HepG2 (cell line): ENCODE results near the gene SHISA5. TPM values are rescaled to one million over a fixed set of nuclear protein-coding genes. Genes with fewer than 3 reads are reported as not detected.

Experiments used
- ATAC-seq: fragments of 200-7000 bp; cut with Tn5 transposase; 3 replicates; pipeline ENCODE4 v1.9.1; 2020; ENCODE audit warnings: mild to moderate bottlenecking, moderate library complexity
- BruUV-seq: library from RNA; stranded (reverse); fragments of 400-500 nt; replicated peaks from 2 replicates; lab custom pipeline; 2021; lab: Mats Ljungman, UMichigan
- CTCF ChIA-PET: fragments of 300-600 bp; formaldehyde crosslinking; extraction: SDS; loops from one replicate; lab custom pipeline; 2021; ENCODE audit warnings: low total read pairs, inconsistent platforms, low intra/inter-chr PET ratio; lab: Yijun Ruan, JAX
- POLR2A ChIA-PET: fragments of 350-600 bp; sonication (Branson Sonifier 250); formaldehyde crosslinking; loops from one replicate; lab custom pipeline; 2020; ENCODE audit warnings: antibody characterized with exemption, inconsistent platforms; lab: Yijun Ruan, JAX
- DNase-seq: peaks from one replicate; pipeline ENCODE4 v3.0.0-alpha.2; 2015; ENCODE audit warnings: low spot score
- FAIRE-seq: peaks from 3 replicates; lab custom pipeline; 2011; peaks lifted over from hg19 to GRCh38; lab: Jason Lieb, UNC
- H2AFZ ChIP-seq: one replicate; pipeline ENCODE4 v1.6.1; 2011; ENCODE audit warnings: low read length, inconsistent platforms
- H3K27ac ChIP-seq: fragments of 300-600 bp; 3 replicates; pipeline ENCODE4 v1.8.0; 2011; ENCODE audit warnings: mixed run types, mild to moderate bottlenecking, mixed read lengths, low read length, inconsistent platforms; ENCODE audit not compliant: insufficient read depth; ENCODE audit errors: extremely low read length
- H3K27me3 ChIP-seq, 2 experiments: fragments of 200-600 bp in 1 of 2; 2 replicates in 1 of 2; 3 replicates in 1 of 2; pipeline versions ENCODE4 v1.6.0 to v1.8.0; 2011; ENCODE audit warnings: low read length in 2 of 2, mild to moderate bottlenecking in 2 of 2, moderate library complexity in 2 of 2, inconsistent platforms in 1 of 2; ENCODE audit not compliant: insufficient read depth in 2 of 2, control insufficient read depth in 1 of 2
- H3K36me3 ChIP-seq, 2 experiments: fragments of 200-600 bp in 1 of 2; replicated peaks in 1 of 2; 2 replicates in 1 of 2; 3 replicates in 1 of 2; pipeline versions ENCODE4 v1.5.1 to v1.8.0; 2011; ENCODE audit warnings: low read length in 2 of 2, inconsistent platforms in 1 of 2; ENCODE audit not compliant: insufficient read depth in 2 of 2, control insufficient read depth in 1 of 2
- H3K4me1 ChIP-seq: 2 replicates; pipeline ENCODE4 v1.5.1; 2012; ENCODE audit warnings: low read length, inconsistent platforms; ENCODE audit not compliant: insufficient read depth
- H3K4me2 ChIP-seq: 2 replicates; pipeline ENCODE4 v1.6.0; 2011; ENCODE audit warnings: low read depth, low read length, inconsistent platforms
- H3K4me3 ChIP-seq, 3 experiments: fragments of 200-600 bp in 1 of 3; sonication (generic), shearing (Covaris generic) in 1 of 3; replicated peaks in 1 of 3; 2 replicates each; pipeline ENCODE4 v1.5.1; 2011 to 2016; ENCODE audit warnings: low read length in 3 of 3, inconsistent platforms in 2 of 3, low read depth in 2 of 3, mild to moderate bottlenecking in 2 of 3, control low read depth in 1 of 3, mixed read lengths in 1 of 3; ENCODE audit not compliant: insufficient read depth in 1 of 3
- H3K79me2 ChIP-seq: one replicate; pipeline ENCODE4 v1.6.1; 2011; ENCODE audit warnings: low read length, inconsistent platforms; ENCODE audit not compliant: insufficient read depth
- H3K9ac ChIP-seq: 2 replicates; pipeline ENCODE4 v1.6.0; 2011; ENCODE audit warnings: mild to moderate bottlenecking, low read depth, low read length, inconsistent platforms; ENCODE audit not compliant: insufficient read depth
- H3K9me3 ChIP-seq: 2 replicates; pipeline ENCODE4 v1.5.1; 2012; ENCODE audit warnings: mild to moderate bottlenecking, low read length
- H4K20me1 ChIP-seq: 2 replicates; pipeline ENCODE4 v1.6.0; 2011; ENCODE audit warnings: inconsistent platforms, mild to moderate bottlenecking, low read length, moderate library complexity; ENCODE audit not compliant: insufficient read depth
- ARNT2 ChIP-seq: sonication (generic); formaldehyde crosslinking; IDR thresholded peaks from 2 replicates; pipeline ENCODE4 v1.8.0; 2022; ENCODE audit warnings: mild to moderate bottlenecking, low read depth, missing genetic modification reagents, moderate library complexity
- BRF2 ChIP-seq: sonication (generic); formaldehyde crosslinking; IDR thresholded peaks from 2 replicates; pipeline ENCODE4 v1.8.1; 2022; ENCODE audit warnings: mild to moderate bottlenecking, missing genetic modification reagents
- FOXK2 ChIP-seq: fragments of 450-650 bp; IDR thresholded peaks from 2 replicates; pipeline ENCODE4 v1.6.1; 2016
- GMEB2 ChIP-seq: IDR thresholded peaks from 2 replicates; pipeline ENCODE4 v1.6.1; 2016; ENCODE audit warnings: missing biosample characterization, missing genetic modification reagents, low read depth
- NCOA5 ChIP-seq: sonication (generic); formaldehyde crosslinking; IDR thresholded peaks from 2 replicates; pipeline ENCODE4 v1.4.0; 2020; ENCODE audit warnings: missing genetic modification reagents
- SOX6 ChIP-seq, 2 experiments: fragments of 450-650 bp in 1 of 2; sonication (generic) in 1 of 2; formaldehyde crosslinking in 1 of 2; IDR thresholded peaks; 2 replicates each; pipeline versions ENCODE4 v1.4.0 to v1.6.1; 2017 to 2020; ENCODE audit warnings: antibody characterized with exemption in 1 of 2, mild to moderate bottlenecking in 1 of 2, missing genetic modification reagents in 1 of 2
- SYNCRIP ChIP-seq: fragments of 200-400 bp; formaldehyde crosslinking; IDR thresholded peaks from 2 replicates; pipeline ENCODE4 v1.6.1; 2018; ENCODE audit warnings: mild to moderate bottlenecking, low read depth, low read length; ENCODE audit not compliant: insufficient read depth
- ZNF431 ChIP-seq: sonication (generic); formaldehyde crosslinking; IDR thresholded peaks from 2 replicates; pipeline ENCODE4 v1.9.0; 2022; ENCODE audit warnings: missing genetic modification reagents, low read depth, mild to moderate bottlenecking, borderline replicate concordance
- ZNF562 ChIP-seq: sonication (generic); formaldehyde crosslinking; IDR thresholded peaks from 2 replicates; pipeline ENCODE4 v1.8.0; 2022; ENCODE audit warnings: missing genetic modification reagents, borderline replicate concordance
- WGBS: methylation state at CpG from one replicate; pipeline ENCODE4 v1.1.6; 2017; ENCODE audit warnings: low lambda C conversion rate; 5-methylcytosine and 5-hydroxymethylcytosine counted together
- in situ Hi-C: cut with HindIII; loops from 2 replicates; pipeline ENCODE4 v1.10.0; 2017; ENCODE audit warnings: low pct_unique_long_range_greater_than_20kb; ENCODE audit not compliant: extremely low pct_ligation_motif_present
- intact Hi-C: fragments of 100-400 bp; cut with micrococcal nuclease; formaldehyde crosslinking; loops from one replicate; pipeline ENCODE4 v1.10.0; 2022; ENCODE audit not compliant: unreplicated experiment
- polyA plus RNA-seq, 8 experiments: library from polyadenylated mRNA; depleted of rRNA in 3 of 8; stranded (reverse) in 7 of 8; unstranded in 1 of 8; fragments of >200 nt; fragmentation: Illumina TruSeq in 4 of 8; extraction: Trizol in 4 of 8; gene quantifications; 2 replicates each; pipeline versions ENCODE4 v1.2.1 to v1.2.3, GENCODE V29; 2011 to 2016; ENCODE audit warnings: low read depth in 4 of 8, missing spikeins in 1 of 8, mixed read lengths in 1 of 8; ENCODE audit not compliant: insufficient read depth in 1 of 8
- total RNA-seq, 5 experiments: library from RNA; depleted of rRNA; stranded (reverse); fragments of >200 nt; fragmentation: Illumina TruSeq; extraction: Trizol; gene quantifications; 2 replicates each; pipeline ENCODE4 v1.2.3, GENCODE V29; 2016; ENCODE audit warnings: low read depth in 1 of 5

SHISA5 gene
- total and polyA plus RNA-seq, 2 of the 13 experiments (the other 11 are each of a cell fraction or from before 2014, with no cell fraction given), result 75.8 to 91.4 TPM

DNA sequence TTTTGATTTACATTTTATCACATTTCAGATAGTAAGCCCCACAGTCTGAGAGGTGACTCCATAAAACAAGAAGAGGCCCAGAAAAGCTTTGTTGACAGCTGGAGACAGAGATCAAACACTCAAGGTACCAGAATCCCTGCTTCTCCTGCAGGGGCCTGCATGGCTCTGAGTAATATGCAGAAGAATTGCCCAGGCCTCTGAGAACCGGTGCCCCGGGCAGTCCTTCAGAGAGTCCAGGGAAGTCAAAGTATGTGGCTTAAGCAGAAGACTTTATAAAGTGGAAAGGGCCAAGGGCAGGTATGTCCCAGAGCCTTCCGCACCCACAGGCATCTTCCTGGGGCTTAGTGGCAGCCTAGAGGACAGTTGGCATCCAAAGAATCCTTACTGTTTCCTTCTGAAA, 44.6 kb downstream of the SHISA5 start:
- no peak for ATAC-seq
- DNase-seq, result no peak
- no peaks in the 10 kb centered on the region for H3K9me3 ChIP-seq
- no peak overlapping the region for H3K4me2 ChIP-seq
- H3K4me1 ChIP-seq, result no peaks in the 10 kb centered on the region
- no peaks in the 10 kb centered on the region for H4K20me1 ChIP-seq
- TF ChIP-seq ARNT2 (CRISPR knock-in tag) (no peak), FOXK2 (no peak)
- TF ChIP-seq, all 625 proteins: peak for 0
- Histone ChIP-seq H3K9ac (no peak overlapping the region), H3K36me3 (peaks cover 13 to 41% of the 10 kb centered on the region in 2 experiments), H3K27me3 (no peaks in the 10 kb centered on the region), H2AFZ (no peak overlapping the region), H3K27ac (no peak overlapping the region), H3K79me2 (no peaks in the 10 kb centered on the region), H3K4me3 (no peak overlapping the region)
- ChIA-PET POLR2A (interaction anchor here (3.6 kb wide), 1 partner anchor 13 kb away, joined by 17 read pairs; no protein-coding TSS in a partner anchor), CTCF (no interaction called here)
- intact Hi-C loops, result no loop called here
- in situ Hi-C loops, result no loop called here
- FAIRE-seq, result no peak
- no TSS peak for BruUV-seq
- 89% methylated on average over 3 of the region's 3 CpGs for WGBS

GRCh38 chr3:48456456-48456855, 47.5 kb downstream of the SHISA5 start:
- H3K36me3 ChIP-seq, result peaks cover 18 to 51% of the 10 kb centered on the region in 2 experiments
- H3K4me1 ChIP-seq, result peaks cover 5% of the 10 kb centered on the region
- H2AFZ ChIP-seq, result no peak overlapping the region
- no peak overlapping the region for H3K4me3 ChIP-seq
- intact Hi-C loops (no loop called here), in situ Hi-C loops (no loop called here)
- ChIA-PET POLR2A (interaction anchor here (0.8 to 1.5 kb wide), 2 partner anchors 10 to 17 kb away, joined by 3 to 5 read pairs; partner anchors contain the start of gene ATRIP), CTCF (no interaction called here)
- no peak for TF ChIP-seq BRF2 (CRISPR knock-in tag)
- no peak for TF ChIP-seq ZNF431 (CRISPR knock-in tag)
- TF ChIP-seq NCOA5 (CRISPR knock-in tag), result no peak
- TF ChIP-seq SYNCRIP, result no peak
- no peak for TF ChIP-seq GMEB2
- no peak for TF ChIP-seq SOX6 (IDR thresholded peaks at IDR 0.05)
- TF ChIP-seq SOX6 (CRISPR knock-in tag; IDR thresholded peaks at IDR 0.05), result no peak
- no peak for TF ChIP-seq ZNF562 (CRISPR knock-in tag)
- no peaks in the 10 kb centered on the region for H3K79me2 ChIP-seq
- BruUV-seq, result no TSS peak
- no peak overlapping the region for H3K4me2 ChIP-seq
- no peak overlapping the region for H3K27ac ChIP-seq
- H4K20me1 ChIP-seq, result no peaks in the 10 kb centered on the region
- 100% methylated on average over 1 of the region's 1 CpG for WGBS
- DNase-seq, result no peak
- H3K9ac ChIP-seq, result no peak overlapping the region
- no peak for FAIRE-seq
- ATAC-seq, result no peak
- H3K27me3 ChIP-seq, result no peaks in the 10 kb centered on the region
- no peaks in the 10 kb centered on the region for H3K9me3 ChIP-seq
